ENCODE data around the gene SSR1. TPM values are rescaled to one million over a fixed set of nuclear protein-coding genes. Genes with fewer than 3 reads are reported as not detected.

The SSR1 gene
- total and polyA plus RNA-seq, 2 of the 13 experiments (the other 11 are each of a cell fraction or from before 2014, with no cell fraction given) = 203 to 243 TPM

GRCh38 chr6:7309050-7309449 is 3.9 kb downstream of the SSR1 start:
- no TSS peak for BruUV-seq (replicated peaks)
- Histone ChIP-seq H2AFZ (ENCODE audit: low read length) (no peak overlapping the region), H3K9me3 (ENCODE audit: low read length) (no peaks in the 10 kb centered on the region), H3K79me2 (ENCODE audit: insufficient read depth, low read length) (peaks cover 82% of the 10 kb centered on the region), H3K4me2 (ENCODE audit: low read depth, low read length) (peak overlapping the region; percentile 22), H4K20me1 (ENCODE audit: insufficient read depth, low read length) (peaks cover 19% of the 10 kb centered on the region), H3K27me3 (ENCODE audit: control insufficient read depth in 1 of 2, insufficient read depth in 2 of 2, low read length in 2 of 2) (no peaks in the 10 kb centered on the region; a peak in 1 of 5 replicates), H3K36me3 (replicated peaks in 1 of 2; ENCODE audit: control insufficient read depth in 1 of 2, insufficient read depth in 2 of 2, low read length in 2 of 2) (peaks cover 12 to 50% of the 10 kb centered on the region in 2 experiments), H3K4me1 (ENCODE audit: insufficient read depth, low read length) (peaks cover 67% of the 10 kb centered on the region), H3K27ac (ENCODE audit: extremely low read length, insufficient read depth, low read length) (no peak overlapping the region), H3K4me3 (replicated peaks in 1 of 3; ENCODE audit: insufficient read depth in 1 of 3, low read depth in 2 of 3, low read length in 3 of 3) (no peak overlapping the region; a peak in 1 of 6 replicates), H3K9ac (ENCODE audit: insufficient read depth, low read depth, low read length) (peak overlapping the region; percentile 0; the same call in 1 of the 2 replicates)
- no peak for FAIRE-seq
- intact Hi-C loops (cut with micrococcal nuclease; ENCODE audit: unreplicated experiment) (no loop called here), in situ Hi-C loops (cut with HindIII; ENCODE audit: extremely low pct_ligation_motif_present, low pct_unique_long_range_greater_than_20kb) (loop anchor here (10.0 kb wide), 1 partner anchor 96 kb away; no protein-coding TSS in a partner anchor)
- ChIA-PET POLR2A (no interaction called here), CTCF (ENCODE audit: low intra/inter-chr PET ratio, low total read pairs) (no interaction called here)
- WGBS (ENCODE audit: low lambda C conversion rate) = 68% methylated on average over 5 of the region's 5 CpGs
- no peak for DNase-seq (ENCODE audit: low spot score)
- ATAC-seq = no peak
- TF ChIP-seq HNF1B (CRISPR knock-in tag; IDR thresholded peaks at IDR 0.05) (0 out of 2 replicates have a peak, but pooled peaks have one; percentile 29), ZNF790 (CRISPR knock-in tag; IDR thresholded peaks at IDR 0.05; ENCODE audit: borderline replicate concordance) (no peak), ZNF121 (CRISPR knock-in tag; IDR thresholded peaks at IDR 0.05) (peak; percentile 83)

GRCh38 chr6:7307533-7307932 is 5.5 kb downstream of the SSR1 start:
- no peaks in the 10 kb centered on the region for H3K9me3 ChIP-seq (ENCODE audit: low read length)
- DNase-seq (ENCODE audit: low spot score) (no peak), ATAC-seq (no peak), FAIRE-seq (no peak)
- no peak overlapping the region for H3K27ac ChIP-seq (ENCODE audit: extremely low read length, insufficient read depth, low read length)
- CTCF ChIA-PET (ENCODE audit: low intra/inter-chr PET ratio, low total read pairs) = no interaction called here
- peaks cover 59% of the 10 kb centered on the region for H3K4me1 ChIP-seq (ENCODE audit: insufficient read depth, low read length)
- in situ Hi-C loops (cut with HindIII; ENCODE audit: extremely low pct_ligation_motif_present, low pct_unique_long_range_greater_than_20kb) = loop anchor here (10.0 kb wide), 1 partner anchor 97 kb away; no protein-coding TSS in a partner anchor
- H3K27me3 ChIP-seq (ENCODE audit: control insufficient read depth in 1 of 2, insufficient read depth in 2 of 2, low read length in 2 of 2) = no peaks in the 10 kb centered on the region; a peak in 1 of 5 replicates
- BruUV-seq (replicated peaks) = no TSS peak
- TF ChIP-seq ZNF770 (CRISPR knock-in tag; IDR thresholded peaks at IDR 0.05) = peak; percentile 51; the same call in 1 of the 2 replicates
- TF ChIP-seq SSRP1 (CRISPR knock-in tag; IDR thresholded peaks at IDR 0.05) = no peak
- 96% methylated on average over 5 of the region's 5 CpGs for WGBS (ENCODE audit: low lambda C conversion rate)
- no peak overlapping the region for H3K4me2 ChIP-seq (ENCODE audit: low read depth, low read length)
- peaks cover 16 to 65% of the 10 kb centered on the region in 2 experiments for H3K36me3 ChIP-seq (replicated peaks in 1 of 2; ENCODE audit: control insufficient read depth in 1 of 2, insufficient read depth in 2 of 2, low read length in 2 of 2)
- peaks cover 79% of the 10 kb centered on the region for H3K79me2 ChIP-seq (ENCODE audit: insufficient read depth, low read length)
- POLR2A ChIA-PET = no interaction called here
- H2AFZ ChIP-seq (ENCODE audit: low read length) = no peak overlapping the region
- intact Hi-C loops (cut with micrococcal nuclease; ENCODE audit: unreplicated experiment) = no loop called here
- peaks cover 21% of the 10 kb centered on the region for H4K20me1 ChIP-seq (ENCODE audit: insufficient read depth, low read length)
- H3K4me3 ChIP-seq (replicated peaks in 1 of 3; ENCODE audit: insufficient read depth in 1 of 3, low read depth in 2 of 3, low read length in 3 of 3) = no peak overlapping the region
- H3K9ac ChIP-seq (ENCODE audit: insufficient read depth, low read depth, low read length) = no peak overlapping the region
